ENCODE measurements around the gene ABRACL.

- no peak for TF ChIP-seq CREB1 (IDR thresholded peaks at IDR 0.05)
- TF ChIP-seq JUND (IDR thresholded peaks at IDR 0.05; ENCODE audit: low read length): no peak
Measured at GRCh38 chr6:138989098-138989983, 39.2 kb upstream of the ABRACL start.
